ENCODE measurements around the gene NINJ1. TPM values are rescaled to one million over a fixed set of nuclear protein-coding genes. Genes with fewer than 3 reads are reported as not detected.

The NINJ1 gene
- total RNA-seq, 1 donor from 2014 or later: 103 TPM

Other genes starting within 250 kb of the NINJ1 start
- gene FGD3, start 186.7 kb downstream of the NINJ1 start, total RNA-seq: 39.5 and 39.7 TPM in 2 replicates
- 38.3 and 40.9 TPM in 2 replicates for gene SUSD3, start 75.5 kb downstream of the NINJ1 start, total RNA-seq
- 44.0 TPM in 2 replicates for gene CARD19, start 38.0 kb downstream of the NINJ1 start, total RNA-seq
- 2.7 and 4.0 TPM in 2 replicates for gene WNK2, start 49.9 kb upstream of the NINJ1 start, total RNA-seq

All from activated CD4-positive, alpha-beta T cell treated with anti-CD3 and anti-CD28 coated beads, Interleukin-2, amount 10 ng/mL, durations not matched to agents 24 days and 14 days (primary cell).